H1 (cell line): ENCODE data around the gene CSNK1D. TPM values are rescaled to one million over a fixed set of nuclear protein-coding genes. Genes with fewer than 3 reads are reported as not detected.

ENCODE experiments used
- ASH2L ChIP-seq: fragments of 200-600, 300-600 bp; sonication (generic); IDR thresholded peaks from one replicate; pipeline ENCODE4 v1.7.1; 2017; ENCODE audit warnings: low read length
- BRCA1 ChIP-seq: IDR thresholded peaks from 2 replicates; pipeline ENCODE4 v1.6.1; 2012; ENCODE audit warnings: low read depth, low read length, improper control_type of control experiment
- CHD1 ChIP-seq: IDR thresholded peaks from 2 replicates; pipeline ENCODE4 v1.6.1; 2012; ENCODE audit warnings: low read depth, low read length, improper control_type of control experiment
- RNF2 ChIP-seq: fragments of 200-900, 300-1000 bp; sonication (generic); IDR thresholded peaks from 2 replicates; pipeline ENCODE4 v1.7.1; 2016; ENCODE audit warnings: borderline replicate concordance, low read depth, mild to moderate bottlenecking, antibody characterized with exemption, low read length; ENCODE audit not compliant: poor library complexity, severe bottlenecking; ENCODE audit errors: missing control alignments
- TCF12 ChIP-seq: IDR thresholded peaks from 2 replicates; pipeline ENCODE4 v1.6.1; 2011; ENCODE audit warnings: low read depth, mild to moderate bottlenecking, low read length
- ZNF274 ChIP-seq: IDR thresholded peaks from 2 replicates; pipeline ENCODE4 v1.7.0; 2012; ENCODE audit warnings: low read length, borderline replicate concordance; ENCODE audit errors: extremely low read depth
- polyA plus RNA-seq, 7 experiments: library from polyadenylated mRNA; depleted of rRNA in 3 of 7; stranded (reverse) in 5 of 7; unstranded in 2 of 7; fragments of >200 nt in 5 of 7; fragments of 200-250 nt in 2 of 7; gene quantifications; 1 replicate in 5 of 7; 2 replicates in 1 of 7; 4 replicates in 1 of 7; pipeline versions ENCODE4 v1.2.1 to v1.2.3, GENCODE V29; 2011 to 2013; ENCODE audit warnings: missing spikeins in 2 of 7, mixed read lengths in 2 of 7
- total RNA-seq: library from RNA; stranded (reverse); fragmentation: NEBNext Ultra II Directional; extraction: Animal tissue kit (Norgen Biotek cat#: 25700); gene quantifications from 2 replicates; pipeline ENCODE4 v1.2.1, GENCODE V29; 2021

CSNK1D gene
- total and polyA plus RNA-seq, 2 of the 8 experiments (the other 6 are each of a cell fraction or from before 2014, with no cell fraction given) = 73.5 to 103 TPM

DNA sequence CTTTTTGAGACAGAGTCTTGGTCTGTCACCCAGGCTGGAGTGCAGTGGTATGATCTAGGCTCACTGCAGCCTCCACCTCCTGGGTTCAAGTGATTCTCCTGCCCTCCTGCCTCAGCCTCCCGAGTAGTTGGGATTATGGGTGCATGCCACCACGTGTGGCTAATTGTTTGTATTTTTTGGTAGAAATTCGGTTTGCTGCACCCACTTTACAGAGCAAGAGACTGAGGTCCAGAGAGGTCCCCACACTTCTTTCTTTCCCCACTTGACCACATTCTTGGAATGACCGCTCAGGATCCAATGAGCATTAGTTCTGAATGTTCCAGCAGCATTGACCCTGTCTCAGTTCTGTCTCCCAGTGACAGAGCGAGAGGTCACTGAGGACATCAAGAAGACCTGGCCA lies 50.0 kb downstream of the CSNK1D start (continued):
- TF ChIP-seq CHD1 = no peak
- no peak for TF ChIP-seq ASH2L
- no peak for TF ChIP-seq RNF2
- TF ChIP-seq ZNF274 = no peak
- no peak for TF ChIP-seq BRCA1
- TF ChIP-seq TCF12 = no peak
